ENCODE measurements around the gene TAS2R39. TPM values are rescaled to one million over a fixed set of nuclear protein-coding genes. Genes with fewer than 3 reads are reported as not detected.

The TAS2R39 gene
- total RNA-seq (2014; rRNA removed; shearing (Covaris generic)): 0.21 TPM in 1 of 2 replicates, not detected in the other
- polyA plus RNA-seq (2016; fragmentation: Nextera tagmentation; extraction: Ambion mirVana): not detected in 2 replicates
- long read RNA-seq: 0 reads

DNA sequence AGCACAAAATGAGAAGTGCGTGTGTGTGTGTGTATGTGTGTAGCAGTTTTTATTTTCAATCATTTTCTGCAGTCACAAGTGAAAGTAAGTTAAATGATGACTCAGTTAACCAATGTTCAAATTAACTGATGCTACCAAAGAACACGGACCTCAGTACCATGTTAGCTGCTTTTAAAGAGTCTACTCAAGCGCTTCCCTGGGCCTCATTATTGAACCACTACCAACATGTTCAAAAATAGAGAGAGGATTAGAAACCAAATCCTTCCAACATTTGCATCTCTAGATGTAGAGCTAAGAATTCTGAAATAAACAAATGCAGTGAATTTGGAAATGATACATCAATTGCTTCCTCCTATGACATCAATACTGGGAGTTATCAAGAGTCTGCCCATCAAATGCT, at the start of gene TAS2R39:
TAS2R39 (plus strand) TSS at position 396 of the 400 bp plus-strand sequence; CDS start at position 396, 0 bp downstream.
- TF ChIP-seq EZH2 (IDR thresholded peaks at IDR 0.05; ENCODE audit: low read depth, unreplicated experiment): no peak
- TF ChIP-seq, protein P1, sequence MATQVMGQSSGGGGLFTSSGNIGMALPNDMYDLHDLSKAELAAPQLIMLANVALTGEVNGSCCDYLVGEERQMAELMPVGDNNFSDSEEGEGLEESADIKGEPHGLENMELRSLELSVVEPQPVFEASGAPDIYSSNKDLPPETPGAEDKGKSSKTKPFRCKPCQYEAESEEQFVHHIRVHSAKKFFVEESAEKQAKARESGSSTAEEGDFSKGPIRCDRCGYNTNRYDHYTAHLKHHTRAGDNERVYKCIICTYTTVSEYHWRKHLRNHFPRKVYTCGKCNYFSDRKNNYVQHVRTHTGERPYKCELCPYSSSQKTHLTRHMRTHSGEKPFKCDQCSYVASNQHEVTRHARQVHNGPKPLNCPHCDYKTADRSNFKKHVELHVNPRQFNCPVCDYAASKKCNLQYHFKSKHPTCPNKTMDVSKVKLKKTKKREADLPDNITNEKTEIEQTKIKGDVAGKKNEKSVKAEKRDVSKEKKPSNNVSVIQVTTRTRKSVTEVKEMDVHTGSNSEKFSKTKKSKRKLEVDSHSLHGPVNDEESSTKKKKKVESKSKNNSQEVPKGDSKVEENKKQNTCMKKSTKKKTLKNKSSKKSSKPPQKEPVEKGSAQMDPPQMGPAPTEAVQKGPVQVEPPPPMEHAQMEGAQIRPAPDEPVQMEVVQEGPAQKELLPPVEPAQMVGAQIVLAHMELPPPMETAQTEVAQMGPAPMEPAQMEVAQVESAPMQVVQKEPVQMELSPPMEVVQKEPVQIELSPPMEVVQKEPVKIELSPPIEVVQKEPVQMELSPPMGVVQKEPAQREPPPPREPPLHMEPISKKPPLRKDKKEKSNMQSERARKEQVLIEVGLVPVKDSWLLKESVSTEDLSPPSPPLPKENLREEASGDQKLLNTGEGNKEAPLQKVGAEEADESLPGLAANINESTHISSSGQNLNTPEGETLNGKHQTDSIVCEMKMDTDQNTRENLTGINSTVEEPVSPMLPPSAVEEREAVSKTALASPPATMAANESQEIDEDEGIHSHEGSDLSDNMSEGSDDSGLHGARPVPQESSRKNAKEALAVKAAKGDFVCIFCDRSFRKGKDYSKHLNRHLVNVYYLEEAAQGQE (IDR thresholded peaks at IDR 0.05; ENCODE audit: unreplicated experiment): no peak
- no peak for TF ChIP-seq POLR2AphosphoS5 (IDR thresholded peaks at IDR 0.05; ENCODE audit: low read depth)
- TF ChIP-seq STAT1 (IDR thresholded peaks at IDR 0.05; ENCODE audit: unreplicated experiment): no peak
- no peak for TF ChIP-seq ZNF331 (CRISPR knock-in tag; IDR thresholded peaks at IDR 0.05; ENCODE audit: low read depth)
- TF ChIP-seq EZH2phosphoT487 (IDR thresholded peaks at IDR 0.05; ENCODE audit: unreplicated experiment): no peak
- no peak for TF ChIP-seq NANOG (IDR thresholded peaks at IDR 0.05; ENCODE audit: borderline replicate concordance)
- TF ChIP-seq, protein P2, sequence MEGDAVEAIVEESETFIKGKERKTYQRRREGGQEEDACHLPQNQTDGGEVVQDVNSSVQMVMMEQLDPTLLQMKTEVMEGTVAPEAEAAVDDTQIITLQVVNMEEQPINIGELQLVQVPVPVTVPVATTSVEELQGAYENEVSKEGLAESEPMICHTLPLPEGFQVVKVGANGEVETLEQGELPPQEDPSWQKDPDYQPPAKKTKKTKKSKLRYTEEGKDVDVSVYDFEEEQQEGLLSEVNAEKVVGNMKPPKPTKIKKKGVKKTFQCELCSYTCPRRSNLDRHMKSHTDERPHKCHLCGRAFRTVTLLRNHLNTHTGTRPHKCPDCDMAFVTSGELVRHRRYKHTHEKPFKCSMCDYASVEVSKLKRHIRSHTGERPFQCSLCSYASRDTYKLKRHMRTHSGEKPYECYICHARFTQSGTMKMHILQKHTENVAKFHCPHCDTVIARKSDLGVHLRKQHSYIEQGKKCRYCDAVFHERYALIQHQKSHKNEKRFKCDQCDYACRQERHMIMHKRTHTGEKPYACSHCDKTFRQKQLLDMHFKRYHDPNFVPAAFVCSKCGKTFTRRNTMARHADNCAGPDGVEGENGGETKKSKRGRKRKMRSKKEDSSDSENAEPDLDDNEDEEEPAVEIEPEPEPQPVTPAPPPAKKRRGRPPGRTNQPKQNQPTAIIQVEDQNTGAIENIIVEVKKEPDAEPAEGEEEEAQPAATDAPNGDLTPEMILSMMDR (conservative IDR thresholded peaks at IDR 0.05; ENCODE audit: low read depth in 2 of 2): no peak
- TF ChIP-seq JUNB (IDR thresholded peaks at IDR 0.05; ENCODE audit: unreplicated experiment): no peak
- TF ChIP-seq, protein P3, sequence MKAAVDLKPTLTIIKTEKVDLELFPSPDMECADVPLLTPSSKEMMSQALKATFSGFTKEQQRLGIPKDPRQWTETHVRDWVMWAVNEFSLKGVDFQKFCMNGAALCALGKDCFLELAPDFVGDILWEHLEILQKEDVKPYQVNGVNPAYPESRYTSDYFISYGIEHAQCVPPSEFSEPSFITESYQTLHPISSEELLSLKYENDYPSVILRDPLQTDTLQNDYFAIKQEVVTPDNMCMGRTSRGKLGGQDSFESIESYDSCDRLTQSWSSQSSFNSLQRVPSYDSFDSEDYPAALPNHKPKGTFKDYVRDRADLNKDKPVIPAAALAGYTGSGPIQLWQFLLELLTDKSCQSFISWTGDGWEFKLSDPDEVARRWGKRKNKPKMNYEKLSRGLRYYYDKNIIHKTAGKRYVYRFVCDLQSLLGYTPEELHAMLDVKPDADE (IDR thresholded peaks at IDR 0.05): no peak
- TF ChIP-seq ZNF114 (CRISPR knock-in tag; IDR thresholded peaks at IDR 0.05): no peak
- TF ChIP-seq, protein P4, sequence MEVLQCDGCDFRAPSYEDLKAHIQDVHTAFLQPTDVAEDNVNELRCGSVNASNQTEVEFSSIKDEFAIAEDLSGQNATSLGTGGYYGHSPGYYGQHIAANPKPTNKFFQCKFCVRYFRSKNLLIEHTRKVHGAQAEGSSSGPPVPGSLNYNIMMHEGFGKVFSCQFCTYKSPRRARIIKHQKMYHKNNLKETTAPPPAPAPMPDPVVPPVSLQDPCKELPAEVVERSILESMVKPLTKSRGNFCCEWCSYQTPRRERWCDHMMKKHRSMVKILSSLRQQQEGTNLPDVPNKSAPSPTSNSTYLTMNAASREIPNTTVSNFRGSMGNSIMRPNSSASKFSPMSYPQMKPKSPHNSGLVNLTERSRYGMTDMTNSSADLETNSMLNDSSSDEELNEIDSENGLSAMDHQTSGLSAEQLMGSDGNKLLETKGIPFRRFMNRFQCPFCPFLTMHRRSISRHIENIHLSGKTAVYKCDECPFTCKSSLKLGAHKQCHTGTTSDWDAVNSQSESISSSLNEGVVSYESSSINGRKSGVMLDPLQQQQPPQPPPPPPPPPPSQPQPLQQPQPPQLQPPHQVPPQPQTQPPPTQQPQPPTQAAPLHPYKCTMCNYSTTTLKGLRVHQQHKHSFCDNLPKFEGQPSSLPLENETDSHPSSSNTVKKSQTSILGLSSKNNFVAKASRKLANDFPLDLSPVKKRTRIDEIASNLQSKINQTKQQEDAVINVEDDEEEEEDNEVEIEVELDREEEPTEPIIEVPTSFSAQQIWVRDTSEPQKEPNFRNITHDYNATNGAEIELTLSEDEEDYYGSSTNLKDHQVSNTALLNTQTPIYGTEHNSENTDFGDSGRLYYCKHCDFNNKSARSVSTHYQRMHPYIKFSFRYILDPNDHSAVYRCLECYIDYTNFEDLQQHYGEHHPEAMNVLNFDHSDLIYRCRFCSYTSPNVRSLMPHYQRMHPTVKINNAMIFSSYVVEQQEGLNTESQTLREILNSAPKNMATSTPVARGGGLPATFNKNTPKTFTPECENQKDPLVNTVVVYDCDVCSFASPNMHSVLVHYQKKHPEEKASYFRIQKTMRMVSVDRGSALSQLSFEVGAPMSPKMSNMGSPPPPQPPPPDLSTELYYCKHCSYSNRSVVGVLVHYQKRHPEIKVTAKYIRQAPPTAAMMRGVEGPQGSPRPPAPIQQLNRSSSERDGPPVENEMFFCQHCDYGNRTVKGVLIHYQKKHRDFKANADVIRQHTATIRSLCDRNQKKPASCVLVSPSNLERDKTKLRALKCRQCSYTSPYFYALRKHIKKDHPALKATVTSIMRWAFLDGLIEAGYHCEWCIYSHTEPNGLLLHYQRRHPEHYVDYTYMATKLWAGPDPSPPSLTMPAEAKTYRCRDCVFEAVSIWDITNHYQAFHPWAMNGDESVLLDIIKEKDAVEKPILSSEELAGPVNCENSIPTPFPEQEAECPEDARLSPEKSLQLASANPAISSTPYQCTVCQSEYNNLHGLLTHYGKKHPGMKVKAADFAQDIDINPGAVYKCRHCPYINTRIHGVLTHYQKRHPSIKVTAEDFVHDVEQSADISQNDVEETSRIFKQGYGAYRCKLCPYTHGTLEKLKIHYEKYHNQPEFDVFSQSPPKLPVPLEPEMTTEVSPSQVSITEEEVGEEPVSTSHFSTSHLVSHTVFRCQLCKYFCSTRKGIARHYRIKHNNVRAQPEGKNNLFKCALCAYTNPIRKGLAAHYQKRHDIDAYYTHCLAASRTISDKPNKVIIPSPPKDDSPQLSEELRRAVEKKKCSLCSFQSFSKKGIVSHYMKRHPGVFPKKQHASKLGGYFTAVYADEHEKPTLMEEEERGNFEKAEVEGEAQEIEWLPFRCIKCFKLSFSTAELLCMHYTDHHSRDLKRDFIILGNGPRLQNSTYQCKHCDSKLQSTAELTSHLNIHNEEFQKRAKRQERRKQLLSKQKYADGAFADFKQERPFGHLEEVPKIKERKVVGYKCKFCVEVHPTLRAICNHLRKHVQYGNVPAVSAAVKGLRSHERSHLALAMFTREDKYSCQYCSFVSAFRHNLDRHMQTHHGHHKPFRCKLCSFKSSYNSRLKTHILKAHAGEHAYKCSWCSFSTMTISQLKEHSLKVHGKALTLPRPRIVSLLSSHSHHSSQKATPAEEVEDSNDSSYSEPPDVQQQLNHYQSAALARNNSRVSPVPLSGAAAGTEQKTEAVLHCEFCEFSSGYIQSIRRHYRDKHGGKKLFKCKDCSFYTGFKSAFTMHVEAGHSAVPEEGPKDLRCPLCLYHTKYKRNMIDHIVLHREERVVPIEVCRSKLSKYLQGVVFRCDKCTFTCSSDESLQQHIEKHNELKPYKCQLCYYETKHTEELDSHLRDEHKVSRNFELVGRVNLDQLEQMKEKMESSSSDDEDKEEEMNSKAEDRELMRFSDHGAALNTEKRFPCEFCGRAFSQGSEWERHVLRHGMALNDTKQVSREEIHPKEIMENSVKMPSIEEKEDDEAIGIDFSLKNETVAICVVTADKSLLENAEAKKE (CRISPR knock-in tag; IDR thresholded peaks at IDR 0.05): no peak
- no peak for TF ChIP-seq CREB1 (CRISPR knock-in tag; IDR thresholded peaks at IDR 0.05; ENCODE audit: low read depth)
- H4K20me1 ChIP-seq (replicated peaks; ENCODE audit: insufficient read depth): no peaks in the 10 kb centered on the region
- no peaks in the 10 kb centered on the region for H3K36me3 Mint-ChIP-seq (ENCODE audit: low read depth)

More for the DNA sequence above, at the start of gene TAS2R39:
- no peaks in the 10 kb centered on the region for H3K27me3 ChIP-seq (ENCODE audit: insufficient read depth)
- H3K9me3 Mint-ChIP-seq: peaks cover 16% of the 10 kb centered on the region; the same call in 1 of the 3 replicates
- H3K9me2 ChIP-seq (ENCODE audit: insufficient read depth): no peaks in the 10 kb centered on the region
- no peaks in the 10 kb centered on the region for H3K36me3 ChIP-seq (ENCODE audit: insufficient read depth)
- H3K4me2 ChIP-seq: no peak within 1 kb of the TSS
- ATAC-seq (no peak), DNase-seq (ENCODE audit: low spot score) (no peak)
- H3K27ac Mint-ChIP-seq: no peak within 1 kb of the TSS
- peaks cover 8% of the 10 kb centered on the region; the same call in 1 of the 2 replicates for H3K4me1 ChIP-seq (ENCODE audit: insufficient read depth)
- no peak within 1 kb of the TSS for H3K27ac ChIP-seq (ENCODE audit: low read depth)
- H3K4me3 Mint-ChIP-seq: no peak within 1 kb of the TSS
- no peak within 1 kb of the TSS; the same call in 1 of the 2 replicates for H2AFZ ChIP-seq
- H3K79me2 ChIP-seq (replicated peaks; ENCODE audit: insufficient read depth): no peaks in the 10 kb centered on the region
- no peaks in the 10 kb centered on the region for H3K27me3 Mint-ChIP-seq (ENCODE audit: insufficient read depth, low read depth, poor library complexity)
- H3K4me1 Mint-ChIP-seq: peaks cover 8% of the 10 kb centered on the region; the same call in 2 of the 3 replicates
- no peak within 1 kb of the TSS for H3K4me3 ChIP-seq
- no peaks in the 10 kb centered on the region for H3F3A ChIP-seq (replicated peaks; ENCODE audit: low read depth)

Data from GM23338 (cell line).